Fibroblast of skin of right quadriceps (primary cell): ENCODE measurements around the gene CAMK1G.
A peak's percentile ranks its signal among the peaks of the same experiment; 100 is the strongest.

Experiments
- DNase-seq: peaks from one replicate; pipeline ENCODE4 v3.0.0-alpha.2; 2013

The CAMK1G gene

DNA sequence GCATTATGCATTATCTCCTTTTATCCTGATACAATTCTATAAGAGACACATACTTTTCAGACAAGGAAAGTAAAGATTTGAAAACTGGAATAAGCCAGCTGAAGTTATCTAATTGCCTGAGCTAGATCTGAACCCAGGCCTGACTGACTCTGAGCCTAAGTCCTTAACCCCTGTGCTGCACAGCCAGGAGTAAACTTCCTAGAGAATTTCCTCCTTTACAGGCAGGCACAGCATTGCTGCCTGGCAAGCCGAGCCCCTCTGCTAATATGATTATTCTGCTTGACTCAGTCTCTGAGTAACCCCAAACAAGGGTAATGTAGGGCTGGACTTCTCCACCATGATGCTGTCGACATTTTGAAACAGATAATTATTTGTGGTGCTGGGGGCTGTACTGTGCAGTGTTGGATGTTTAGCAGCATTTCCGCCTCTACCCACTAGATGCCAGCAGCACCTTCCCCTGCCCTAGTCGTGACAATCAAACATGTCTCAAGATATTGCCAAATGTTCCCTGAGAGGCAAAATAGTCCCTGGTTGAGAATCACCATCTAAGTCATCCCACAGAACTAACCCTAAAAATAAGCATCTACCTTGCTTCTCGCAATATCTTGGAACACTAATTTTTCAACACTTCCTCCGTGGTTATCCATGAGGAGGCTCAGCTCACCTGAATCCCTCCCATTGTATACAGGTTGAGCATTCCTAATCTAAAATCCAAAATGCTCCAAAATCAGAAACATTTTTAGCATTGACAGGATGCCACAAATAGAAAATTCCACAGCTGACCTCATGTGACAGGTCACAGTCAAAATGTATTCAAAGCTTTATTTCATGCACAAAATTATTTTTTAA is 18.5 kb downstream of the CAMK1G start:
- DNase-seq, result peak; percentile 38

GRCh38 chr1:209603877-209604276 is 20.4 kb downstream of the CAMK1G start:
- no peak for DNase-seq

- peak; percentile 24 for DNase-seq
Observed at GRCh38 chr1:209607102-209607794, 23.7 kb downstream of the CAMK1G start.

- DNase-seq, result no peak
Observed at GRCh38 chr1:209607795-209608178, 24.3 kb downstream of the CAMK1G start.

DNA sequence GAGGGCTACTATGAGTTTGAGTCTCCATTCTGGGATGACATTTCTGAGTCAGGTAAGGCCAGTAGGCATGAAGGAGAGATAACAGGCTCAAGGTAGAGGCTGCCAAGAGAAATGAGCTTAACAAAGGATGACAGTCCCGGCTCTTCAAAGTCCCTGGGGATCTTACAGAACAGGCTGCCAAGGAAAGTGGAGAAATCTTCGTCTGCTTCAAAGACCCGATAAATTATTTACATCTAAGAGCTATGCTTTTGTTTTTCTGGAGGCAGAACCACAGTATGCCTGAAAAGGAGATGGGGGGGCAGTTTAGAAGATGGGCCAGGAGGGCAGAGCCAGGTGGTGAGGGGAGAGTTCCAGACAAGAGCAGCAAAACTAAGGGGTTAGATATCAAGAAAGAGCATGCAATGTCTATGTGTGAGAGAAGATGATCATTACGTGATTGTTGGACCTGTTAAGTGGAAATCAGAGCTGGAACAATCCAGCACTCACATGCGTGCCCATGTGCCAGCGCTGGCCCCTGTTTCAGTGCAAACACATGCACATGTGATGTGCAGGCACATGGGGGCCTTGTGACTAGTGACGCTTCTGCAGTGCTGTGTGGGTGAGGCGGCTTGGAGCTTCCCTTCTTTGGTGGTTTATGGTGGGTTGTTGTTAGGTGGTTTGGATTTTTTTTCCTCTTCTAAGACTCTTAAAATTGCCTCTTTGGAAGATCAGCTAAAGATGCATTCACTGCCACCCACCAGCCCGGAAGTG is 25.7 kb downstream of the CAMK1G start:
- no peak for DNase-seq

- no peak for DNase-seq
Observed at GRCh38 chr1:209609791-209610630, 26.5 kb downstream of the CAMK1G start.

- DNase-seq, result no peak
Observed at GRCh38 chr1:209610631-209610905, 27.1 kb downstream of the CAMK1G start.

DNA sequence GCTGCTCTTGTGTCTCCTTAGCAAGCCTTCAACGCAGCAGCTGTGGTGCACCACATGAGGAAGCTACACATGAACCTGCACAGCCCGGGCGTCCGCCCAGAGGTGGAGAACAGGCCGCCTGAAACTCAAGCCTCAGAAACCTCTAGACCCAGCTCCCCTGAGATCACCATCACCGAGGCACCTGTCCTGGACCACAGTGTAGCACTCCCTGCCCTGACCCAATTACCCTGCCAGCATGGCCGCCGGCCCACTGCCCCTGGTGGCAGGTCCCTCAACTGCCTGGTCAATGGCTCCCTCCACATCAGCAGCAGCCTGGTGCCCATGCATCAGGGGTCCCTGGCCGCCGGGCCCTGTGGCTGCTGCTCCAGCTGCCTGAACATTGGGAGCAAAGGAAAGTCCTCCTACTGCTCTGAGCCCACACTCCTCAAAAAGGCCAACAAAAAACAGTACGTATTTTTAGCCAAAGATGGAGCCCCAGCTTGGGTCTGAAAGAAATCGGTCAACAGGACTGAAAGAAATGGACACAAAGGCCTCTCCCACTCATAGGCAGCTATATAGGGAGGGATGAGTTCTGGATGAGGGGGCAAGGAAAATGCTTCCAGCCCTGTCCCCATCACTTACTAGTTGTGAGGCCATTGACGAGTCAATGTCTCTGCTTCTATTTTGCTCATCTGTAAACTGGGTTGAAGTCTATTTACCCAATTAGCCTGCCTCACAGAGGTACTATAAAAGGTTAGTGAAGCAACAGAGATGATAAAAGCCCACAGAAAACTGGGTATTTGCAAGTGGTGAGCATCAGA is 28.5 kb downstream of the CAMK1G start:
- DNase-seq, result no peak

DNA sequence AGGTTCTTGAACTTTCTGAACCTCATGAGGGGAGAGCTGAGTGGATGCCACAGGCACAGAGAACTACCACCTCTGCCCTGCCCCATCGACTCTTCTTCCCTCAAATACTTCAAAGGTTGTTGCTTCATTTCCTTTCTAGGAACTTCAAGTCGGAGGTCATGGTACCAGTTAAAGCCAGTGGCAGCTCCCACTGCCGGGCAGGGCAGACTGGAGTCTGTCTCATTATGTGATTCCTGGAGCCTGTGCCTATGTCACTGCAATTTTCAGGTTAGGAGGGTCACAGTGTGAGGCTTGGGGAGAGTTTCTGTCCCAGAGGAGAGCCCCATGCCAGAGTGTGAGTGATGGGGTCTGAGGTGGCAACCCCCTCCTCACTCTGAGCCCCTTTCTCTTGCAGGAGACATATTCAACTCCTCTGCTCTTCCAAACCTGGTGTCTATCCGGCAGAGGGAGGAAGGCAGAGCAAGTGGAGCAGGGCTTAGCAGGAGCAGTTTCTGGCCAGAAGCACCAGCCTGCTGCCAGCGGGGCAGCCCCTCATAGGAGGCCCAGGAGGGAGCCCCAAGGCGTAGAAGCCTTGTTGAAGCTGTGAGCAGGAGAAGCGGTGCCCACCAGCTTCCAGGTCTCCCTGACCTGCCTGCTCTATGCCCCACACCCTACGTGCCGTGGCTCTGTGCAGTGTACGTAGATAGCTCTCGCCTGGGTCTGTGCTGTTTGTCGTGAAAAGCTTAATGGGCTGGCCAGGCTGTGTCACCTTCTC is 29.3 kb downstream of the CAMK1G start:
- DNase-seq, result no peak

DNA sequence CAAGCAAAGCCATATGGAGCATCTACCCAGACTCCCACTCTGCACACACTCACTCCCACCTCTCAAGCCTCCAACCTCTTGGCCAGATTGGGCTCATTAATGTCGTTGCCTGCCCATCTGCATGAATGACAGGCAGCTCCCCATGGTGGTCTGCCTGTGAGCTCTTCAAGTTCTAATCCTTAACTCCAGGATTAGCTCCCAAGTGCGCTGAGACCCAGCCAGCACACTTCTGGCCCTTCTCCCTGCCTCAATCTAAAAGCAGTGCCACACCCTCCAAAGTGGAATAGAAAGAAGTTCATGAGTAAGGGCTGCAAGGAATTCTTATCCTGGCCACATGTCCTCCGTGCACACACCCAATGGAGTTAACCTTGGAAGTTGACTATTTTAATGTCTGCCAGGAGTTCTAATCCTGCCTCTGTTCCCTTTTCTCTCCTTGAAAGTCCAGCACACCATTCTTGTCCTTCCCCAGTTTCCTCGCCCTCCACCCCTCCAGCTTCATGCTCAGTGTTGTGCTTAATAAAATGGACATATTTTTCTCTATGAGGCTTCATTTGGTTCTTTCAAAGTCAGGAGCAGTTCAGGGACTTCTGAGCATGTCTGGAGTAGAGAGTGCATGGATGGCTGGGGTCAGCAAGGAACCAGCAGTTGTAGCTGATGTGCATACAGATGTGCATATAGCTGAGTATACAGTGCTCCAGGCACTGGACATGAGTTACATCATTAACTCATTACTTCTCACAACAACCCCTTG is 30.1 kb downstream of the CAMK1G start:
- no peak for DNase-seq

- DNase-seq, result no peak
Observed at GRCh38 chr1:209614151-209614420, 30.6 kb downstream of the CAMK1G start.

DNA sequence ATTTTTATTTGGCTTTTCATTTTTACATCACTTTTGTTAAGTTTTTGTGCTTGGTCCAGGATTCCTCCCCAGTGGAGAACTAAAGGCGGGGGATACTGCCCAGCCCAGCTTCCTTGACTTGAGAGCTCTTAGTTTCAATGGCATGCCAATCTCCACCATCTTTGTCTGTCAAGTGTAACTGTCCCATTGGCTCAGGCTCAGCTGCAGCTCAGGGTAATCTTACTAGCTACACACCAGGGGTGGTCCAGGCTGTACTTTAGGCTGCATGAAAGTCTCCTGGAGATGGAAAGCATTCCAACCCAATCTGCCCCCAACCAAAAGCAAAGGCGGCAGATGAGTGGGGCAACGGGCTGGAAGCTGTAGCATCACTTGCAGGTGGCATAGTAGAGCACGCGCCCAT is 31.4 kb downstream of the CAMK1G start:
- no peak for DNase-seq

GRCh38 chr1:209616366-209617046 is 33.0 kb downstream of the CAMK1G start:
- no peak for DNase-seq

- DNase-seq, result no peak
Observed at GRCh38 chr1:209617047-209617673, 33.6 kb downstream of the CAMK1G start.

DNA sequence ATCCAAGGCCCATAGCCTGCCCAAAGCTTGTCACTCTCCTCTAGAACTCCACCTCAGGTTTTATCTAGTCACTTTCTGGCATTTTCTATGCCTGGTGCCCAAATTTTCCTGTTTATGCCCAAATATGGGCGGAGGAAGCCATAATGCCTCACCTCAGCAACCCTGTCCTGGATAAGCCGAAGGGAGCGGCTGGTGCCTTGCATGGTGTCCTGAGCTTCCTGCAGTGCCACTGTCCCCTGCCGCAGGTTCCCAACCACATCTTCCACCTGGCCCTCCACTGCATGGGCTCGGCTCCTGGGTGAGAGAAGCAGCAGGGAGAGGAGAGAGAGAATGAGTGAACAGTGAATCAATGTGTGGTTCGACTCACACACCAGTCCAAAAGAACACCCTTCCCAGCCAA is 34.2 kb downstream of the CAMK1G start:
- no peak for DNase-seq

GRCh38 chr1:209618291-209618690 is 34.8 kb downstream of the CAMK1G start:
- no peak for DNase-seq

- no peak for DNase-seq
Observed at GRCh38 chr1:209618756-209619420, 35.4 kb downstream of the CAMK1G start.

DNA sequence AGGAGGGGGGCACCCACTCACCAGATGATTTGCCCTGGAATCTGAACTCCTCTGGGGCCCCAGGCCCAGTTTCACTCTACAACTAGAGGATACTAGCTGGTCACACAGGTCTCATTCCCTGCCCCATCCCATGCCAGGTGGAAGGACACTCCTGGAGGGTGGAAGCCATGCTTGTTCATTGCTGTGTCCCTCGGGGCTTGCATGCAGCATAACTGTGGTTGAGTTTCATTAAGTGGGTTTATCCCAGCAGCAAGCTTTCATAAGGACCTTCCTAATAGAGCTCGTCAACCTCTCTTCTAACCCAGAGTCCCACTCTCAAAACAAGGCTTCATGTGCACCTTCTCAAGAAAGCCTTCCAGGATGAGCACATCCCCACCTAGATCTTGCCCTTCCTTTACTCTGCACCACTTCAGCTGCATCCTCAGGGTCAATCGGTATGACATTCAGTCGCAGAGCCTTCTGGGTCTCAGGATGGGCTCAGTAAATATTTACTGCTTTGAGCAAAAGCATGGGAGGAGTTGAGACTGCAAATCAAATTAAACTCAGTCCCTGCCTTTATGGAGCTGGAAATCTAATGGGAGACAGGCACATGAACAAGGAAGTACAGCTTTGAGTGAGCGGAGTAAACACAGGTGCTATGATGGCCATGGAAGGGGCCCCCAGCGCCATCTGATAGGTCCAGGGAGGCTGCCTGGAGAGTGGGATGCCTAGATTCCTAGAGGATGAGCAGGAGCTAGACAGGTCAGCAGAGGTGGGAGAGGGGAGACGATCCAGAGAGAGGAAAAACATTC is 36.4 kb downstream of the CAMK1G start:
- no peak for DNase-seq
